Measurements from ENCODE around the gene DNAJC4. TPM values are rescaled to one million over a fixed set of nuclear protein-coding genes. Genes with fewer than 3 reads are reported as not detected.

DNAJC4 gene
- total RNA-seq, 3 donors from 2014 or later = 43.6 to 57.6 (median 50.7) TPM

- H3K4me1 ChIP-seq (ENCODE audit: low read depth) = peaks cover 16% of the 10 kb centered on the region
- no peak overlapping the region for H3K4me3 ChIP-seq
- TF ChIP-seq CTCF (IDR thresholded peaks at IDR 0.05) = no peak
- H3K36me3 ChIP-seq (ENCODE audit: low read depth) = peaks cover 3% of the 10 kb centered on the region
- DNase-seq (no peak), ATAC-seq (no peak)
- intact Hi-C loops (cut with DNase I, micrococcal nuclease) = no loop called here
- no peaks in the 10 kb centered on the region for H3K9me3 ChIP-seq
Observed at GRCh38 chr11:64254326-64254725, 24.0 kb downstream of the DNAJC4 start.

GRCh38 chr11:64255135-64256128 lies 25.1 kb downstream of the DNAJC4 start:
- intact Hi-C loops (cut with DNase I, micrococcal nuclease) = no loop called here
- no peak for ATAC-seq

GRCh38 chr11:64256300-64256699 lies 26.0 kb downstream of the DNAJC4 start:
- Histone ChIP-seq H3K4me3 (no peak overlapping the region), H3K36me3 (ENCODE audit: low read depth) (peaks cover 3% of the 10 kb centered on the region), H3K9me3 (no peaks in the 10 kb centered on the region), H3K4me1 (ENCODE audit: low read depth) (peaks cover 8% of the 10 kb centered on the region)
- intact Hi-C loops (cut with DNase I, micrococcal nuclease) = no loop called here
- ATAC-seq = no peak
- TF ChIP-seq CTCF (IDR thresholded peaks at IDR 0.05) = no peak
- no peak for DNase-seq

More at GRCh38 chr11:64255135-64256128, 25.1 kb downstream of the DNAJC4 start:
- Histone ChIP-seq H3K9me3 (no peaks in the 10 kb centered on the region), H3K4me3 (no peak overlapping the region), H3K4me1 (ENCODE audit: low read depth) (peaks cover 14% of the 10 kb centered on the region), H3K36me3 (ENCODE audit: low read depth) (peaks cover 3% of the 10 kb centered on the region)
- no peak for DNase-seq
- no peak for TF ChIP-seq CTCF (IDR thresholded peaks at IDR 0.05)

- no peak overlapping the region for H3K4me3 ChIP-seq
- no peak for DNase-seq
- intact Hi-C loops (cut with DNase I, micrococcal nuclease) = no loop called here
- ATAC-seq = no peak
- H3K9me3 ChIP-seq = no peaks in the 10 kb centered on the region
- H3K4me1 ChIP-seq (ENCODE audit: low read depth) = no peaks in the 10 kb centered on the region
- TF ChIP-seq CTCF (IDR thresholded peaks at IDR 0.05) = no peak
- H3K36me3 ChIP-seq (ENCODE audit: low read depth) = peaks cover 3% of the 10 kb centered on the region
Observed at GRCh38 chr11:64258356-64258755, 28.0 kb downstream of the DNAJC4 start.

- no peaks in the 10 kb centered on the region for H3K4me1 ChIP-seq (ENCODE audit: low read depth)
- peaks cover 3% of the 10 kb centered on the region for H3K36me3 ChIP-seq (ENCODE audit: low read depth)
- DNase-seq (no peak), ATAC-seq (no peak)
- intact Hi-C loops (cut with DNase I, micrococcal nuclease) = no loop called here
- no peak for TF ChIP-seq CTCF (IDR thresholded peaks at IDR 0.05)
- no peaks in the 10 kb centered on the region for H3K9me3 ChIP-seq
- no peak overlapping the region for H3K4me3 ChIP-seq
Observed at GRCh38 chr11:64258946-64259532, 28.7 kb downstream of the DNAJC4 start.
